Neuronal stem cell (in vitro differentiated cells): ENCODE results near the gene BET1.

Source experiments
- DNase-seq: peaks from one replicate; pipeline ENCODE4 v3.0.0-alpha.2; 2013; ENCODE audit warnings: low spot score
- H2AFZ ChIP-seq: one replicate; pipeline ENCODE4 v1.6.1; 2013; ENCODE audit warnings: mild to moderate bottlenecking, low read length, inconsistent platforms
- H2AK5ac ChIP-seq: 2 replicates; pipeline ENCODE4 v1.6.1; 2013; ENCODE audit warnings: low read depth, mild to moderate bottlenecking, inconsistent platforms, low read length, moderate library complexity, mixed read lengths
- H2BK120ac ChIP-seq: 2 replicates; pipeline ENCODE4 v1.6.1; 2013; ENCODE audit warnings: low read depth, mild to moderate bottlenecking, inconsistent platforms, low read length, moderate library complexity, mixed read lengths
- H2BK12ac ChIP-seq: one replicate; pipeline ENCODE4 v1.6.1; 2013; ENCODE audit warnings: low read length, inconsistent platforms
- H2BK15ac ChIP-seq: 2 replicates; pipeline ENCODE4 v1.6.1; 2013; ENCODE audit warnings: mild to moderate bottlenecking, low read length, inconsistent platforms, mixed read lengths
- H2BK5ac ChIP-seq: one replicate; pipeline ENCODE4 v1.6.1; 2013; ENCODE audit warnings: inconsistent platforms, mild to moderate bottlenecking, low read length, moderate library complexity
- H3K14ac ChIP-seq: one replicate; pipeline ENCODE4 v1.6.1; 2013; ENCODE audit warnings: low read length, inconsistent platforms
- H3K18ac ChIP-seq: 2 replicates; pipeline ENCODE4 v1.6.1; 2013; ENCODE audit warnings: low read length, inconsistent platforms
- H3K23ac ChIP-seq: 2 replicates; pipeline ENCODE4 v1.6.1; 2013; ENCODE audit warnings: low read depth, mild to moderate bottlenecking, mixed read lengths, low read length, inconsistent platforms; ENCODE audit not compliant: poor library complexity
- H3K27ac ChIP-seq: replicated peaks from 3 replicates; pipeline ENCODE4 v1.5.1; 2013; ENCODE audit warnings: low read length, inconsistent platforms
- H3K27me3 ChIP-seq, 3 experiments: 2 replicates each; pipeline ENCODE4 v1.6.1; 2013; ENCODE audit warnings: low read length in 3 of 3, mild to moderate bottlenecking in 2 of 3, inconsistent platforms in 1 of 3, low read depth in 1 of 3, mixed read lengths in 1 of 3, moderate library complexity in 1 of 3; ENCODE audit not compliant: control insufficient read depth in 3 of 3, insufficient read depth in 3 of 3
- H3K36me3 ChIP-seq, 2 donors: replicated peaks in 1 of 2; 2 replicates each; pipeline ENCODE4 v1.6.1; 2013; ENCODE audit warnings: low read length in 2 of 2; ENCODE audit not compliant: control insufficient read depth in 2 of 2, insufficient read depth in 2 of 2
- H3K4ac ChIP-seq: 2 replicates; pipeline ENCODE4 v1.6.1; 2013; ENCODE audit warnings: inconsistent platforms, mild to moderate bottlenecking, low read length, moderate library complexity
- H3K4me1 ChIP-seq, 2 donors: 1 replicate in 1 of 2; 2 replicates in 1 of 2; pipeline ENCODE4 v1.6.1; 2013; ENCODE audit warnings: low read length in 2 of 2, low read depth in 1 of 2; ENCODE audit not compliant: control insufficient read depth in 2 of 2, insufficient read depth in 1 of 2
- H3K4me2 ChIP-seq: one replicate; pipeline ENCODE4 v1.6.1; 2013; ENCODE audit warnings: mild to moderate bottlenecking, low read length, inconsistent platforms; ENCODE audit not compliant: insufficient read depth, poor library complexity, severe bottlenecking
- H3K4me3 ChIP-seq, 2 donors: 2 replicates each; pipeline ENCODE4 v1.5.1; 2013; ENCODE audit warnings: low read length in 2 of 2, mild to moderate bottlenecking in 2 of 2, inconsistent platforms in 1 of 2, moderate library complexity in 1 of 2
- H3K79me1 ChIP-seq: one replicate; pipeline ENCODE4 v1.6.1; 2013; ENCODE audit warnings: low read depth, mild to moderate bottlenecking, inconsistent platforms, low read length, moderate library complexity
- H3K9ac ChIP-seq: one replicate; pipeline ENCODE4 v1.6.1; 2013; ENCODE audit warnings: mild to moderate bottlenecking, low read depth, low read length, inconsistent platforms; ENCODE audit not compliant: poor library complexity
- H3K9me3 ChIP-seq, 2 donors: replicated peaks in 1 of 2; 2 replicates each; pipeline versions ENCODE3 to v1.6.1; 2013; ENCODE audit warnings: low read length in 2 of 2, mild to moderate bottlenecking in 2 of 2, inconsistent platforms in 1 of 2, low read depth in 1 of 2, mixed read lengths in 1 of 2, moderate library complexity in 1 of 2; ENCODE audit not compliant: control insufficient read depth in 2 of 2, insufficient read depth in 1 of 2
- H4K8ac ChIP-seq: one replicate; pipeline ENCODE4 v1.6.1; 2013; ENCODE audit warnings: low read depth, mild to moderate bottlenecking, inconsistent platforms, low read length, moderate library complexity
- H4K91ac ChIP-seq: one replicate; pipeline ENCODE4 v1.6.1; 2013; ENCODE audit warnings: low read length, low read depth, mild to moderate bottlenecking, inconsistent platforms; ENCODE audit not compliant: poor library complexity
- WGBS, 2 donors: extraction: QIAGEN DNeasy Blood & Tissue Kit; methylation state at CpG; one replicate each; pipeline ENCODE4 v1.1.7; 2013; ENCODE audit warnings: missing lambda C conversion rate in 2 of 2, mixed read lengths in 1 of 2; ENCODE audit not compliant: insufficient read length in 2 of 2, insufficient replicate concordance in 1 of 2; ENCODE audit errors: extremely low coverage in 2 of 2; 5-methylcytosine and 5-hydroxymethylcytosine counted together

The BET1 gene

DNA sequence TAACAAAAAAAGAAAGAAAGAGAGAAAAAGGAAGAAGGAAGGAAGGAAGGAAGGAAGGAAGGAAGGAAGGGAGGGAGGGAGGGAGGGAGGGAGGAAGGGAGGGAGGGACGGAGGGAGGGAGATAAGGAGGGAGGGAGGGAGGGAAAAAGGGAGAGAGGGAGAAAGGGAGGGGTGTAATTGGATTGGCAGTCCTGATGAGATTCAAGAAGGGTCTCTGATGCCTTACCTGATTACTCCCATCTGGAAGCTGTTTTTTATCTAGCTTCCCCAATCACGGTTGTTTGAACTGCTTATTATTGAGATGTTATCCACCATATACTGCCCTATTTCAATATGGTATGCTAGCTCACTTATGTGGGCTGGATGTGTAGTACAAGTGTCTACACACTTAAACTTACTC is 55.3 kb downstream of the BET1 start:
- Histone ChIP-seq H3K4me1 (no peaks in the 10 kb centered on the region), H3K4me2 (no peak overlapping the region), H2BK15ac (no peak overlapping the region), H4K91ac (no peak overlapping the region), H2BK120ac (no peak overlapping the region), H2BK5ac (no peak overlapping the region), H4K8ac (no peak overlapping the region), H3K18ac (no peak overlapping the region), H3K4ac (no peak overlapping the region), H3K27ac (no peak overlapping the region), H3K9ac (no peak overlapping the region), H3K9me3 (no peaks in the 10 kb centered on the region), H3K14ac (no peak overlapping the region), H3K23ac (no peak overlapping the region), H3K36me3 (no peaks in the 10 kb centered on the region), H3K4me3 (no peak overlapping the region), H3K27me3 (no peaks in the 10 kb centered on the region), H2BK12ac (no peak overlapping the region), H3K79me1 (no peaks in the 10 kb centered on the region), H2AK5ac (no peak overlapping the region), H2AFZ (no peak overlapping the region)
- DNase-seq = no peak
- WGBS, 2 donors = no CpG with 5 or more reads among the region's 2 CpGs

- Histone ChIP-seq H3K18ac (no peak overlapping the region), H3K9ac (no peak overlapping the region), H2AK5ac (no peak overlapping the region), H3K27me3 (no peaks in the 10 kb centered on the region), H2AFZ (no peak overlapping the region), H2BK5ac (no peak overlapping the region), H2BK12ac (no peak overlapping the region), H3K4me3 (no peak overlapping the region), H3K4me1 (no peaks in the 10 kb centered on the region), H3K4ac (no peak overlapping the region), H3K14ac (no peak overlapping the region), H3K27ac (no peak overlapping the region), H3K36me3 (no peaks in the 10 kb centered on the region), H3K23ac (no peak overlapping the region), H3K79me1 (no peaks in the 10 kb centered on the region), H3K9me3 (no peaks in the 10 kb centered on the region), H4K8ac (no peak overlapping the region), H3K4me2 (no peak overlapping the region), H2BK120ac (no peak overlapping the region), H2BK15ac (no peak overlapping the region), H4K91ac (no peak overlapping the region)
- no peak for DNase-seq
- no CpG with 5 or more reads among the region's 1 CpG for WGBS, 2 donors
Measured at GRCh38 chr7:93948106-93948505, 56.0 kb downstream of the BET1 start.

- Histone ChIP-seq H2AFZ (no peak overlapping the region), H2AK5ac (no peak overlapping the region), H2BK120ac (no peak overlapping the region), H3K4me1 (no peaks in the 10 kb centered on the region), H3K79me1 (no peaks in the 10 kb centered on the region), H2BK15ac (no peak overlapping the region), H3K27me3 (no peaks in the 10 kb centered on the region), H2BK12ac (no peak overlapping the region), H3K14ac (no peak overlapping the region), H3K9ac (no peak overlapping the region), H3K36me3 (no peaks in the 10 kb centered on the region), H3K27ac (no peak overlapping the region), H3K4ac (no peak overlapping the region), H2BK5ac (no peak overlapping the region), H4K91ac (no peak overlapping the region), H4K8ac (no peak overlapping the region), H3K9me3 (no peaks in the 10 kb centered on the region), H3K18ac (no peak overlapping the region), H3K4me2 (no peak overlapping the region), H3K23ac (no peak overlapping the region), H3K4me3 (no peak overlapping the region)
- DNase-seq = no peak
- WGBS, 2 donors = 100% methylated on average over 1 of the region's 5 CpGs; no CpG with 5 or more reads in 1 of the 2 donors
Measured at GRCh38 chr7:93945756-93946535, 58.2 kb downstream of the BET1 start.

DNA sequence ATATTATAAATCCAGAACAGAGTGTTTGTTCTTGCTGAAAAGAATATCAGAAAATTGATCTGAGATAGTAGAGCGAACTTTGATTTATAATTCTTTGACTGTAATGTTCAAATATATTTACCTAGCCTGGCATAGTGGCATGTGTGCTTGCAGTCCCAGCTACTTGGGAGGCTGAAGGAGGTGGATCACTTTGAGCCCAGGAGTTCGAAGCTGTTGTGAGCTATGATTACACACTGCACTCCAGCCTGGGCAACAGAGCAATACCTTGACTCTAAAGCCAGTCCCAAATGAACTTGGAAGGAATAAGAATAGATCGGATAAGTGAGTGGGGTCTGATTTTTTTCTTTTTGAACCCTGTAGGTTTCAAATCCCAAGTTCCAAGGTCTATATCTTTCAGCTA is 59.1 kb downstream of the BET1 start:
- WGBS, 2 donors = no CpG with 5 or more reads among the region's 3 CpGs

More for the DNA sequence above, 59.1 kb downstream of the BET1 start:
- Histone ChIP-seq H4K91ac (no peak overlapping the region), H3K9ac (no peak overlapping the region), H3K79me1 (no peaks in the 10 kb centered on the region), H3K9me3 (no peaks in the 10 kb centered on the region), H3K4me2 (no peak overlapping the region), H3K18ac (no peak overlapping the region), H2AFZ (no peak overlapping the region), H2AK5ac (no peak overlapping the region), H4K8ac (no peak overlapping the region), H2BK15ac (no peak overlapping the region), H3K4me1 (no peaks in the 10 kb centered on the region), H2BK5ac (no peak overlapping the region), H3K36me3 (no peaks in the 10 kb centered on the region), H3K4ac (no peak overlapping the region), H3K27ac (no peak overlapping the region), H3K14ac (no peak overlapping the region), H2BK120ac (no peak overlapping the region), H2BK12ac (no peak overlapping the region), H3K4me3 (no peak overlapping the region), H3K27me3 (no peaks in the 10 kb centered on the region), H3K23ac (no peak overlapping the region)
- no peak for DNase-seq
